NB4 (cell line): ENCODE measurements around the gene IWS1.

Source experiments
- DNase-seq: peaks from one replicate; pipeline ENCODE4 v3.0.0; 2010; ENCODE audit warnings: low read depth
- H3K4me3 ChIP-seq: one replicate; pipeline ENCODE4 v1.5.1; 2011; ENCODE audit warnings: mild to moderate bottlenecking, low read depth, low read length, moderate library complexity
- MAX ChIP-seq: IDR thresholded peaks from 2 replicates; pipeline ENCODE4 v1.6.1; 2011; ENCODE audit warnings: low read depth, low read length
- MYC ChIP-seq: IDR thresholded peaks from 2 replicates; pipeline ENCODE4 v1.6.1; 2011; ENCODE audit warnings: low read depth, low read length
- POLR2A ChIP-seq: IDR thresholded peaks from 2 replicates; pipeline ENCODE4 v1.6.1; 2011; ENCODE audit warnings: mild to moderate bottlenecking; ENCODE audit not compliant: insufficient read length; ENCODE audit errors: extremely low read depth
- TF ChIP-seq, protein P1 (sequence below): IDR thresholded peaks from one replicate; pipeline ENCODE4 v1.5.1; 2012; ENCODE audit warnings: low read depth, low read length

The IWS1 gene

GRCh38 chr2:127437781-127438726 is 88.2 kb downstream of the IWS1 start:
- no peak for DNase-seq
- TF ChIP-seq, protein P1, sequence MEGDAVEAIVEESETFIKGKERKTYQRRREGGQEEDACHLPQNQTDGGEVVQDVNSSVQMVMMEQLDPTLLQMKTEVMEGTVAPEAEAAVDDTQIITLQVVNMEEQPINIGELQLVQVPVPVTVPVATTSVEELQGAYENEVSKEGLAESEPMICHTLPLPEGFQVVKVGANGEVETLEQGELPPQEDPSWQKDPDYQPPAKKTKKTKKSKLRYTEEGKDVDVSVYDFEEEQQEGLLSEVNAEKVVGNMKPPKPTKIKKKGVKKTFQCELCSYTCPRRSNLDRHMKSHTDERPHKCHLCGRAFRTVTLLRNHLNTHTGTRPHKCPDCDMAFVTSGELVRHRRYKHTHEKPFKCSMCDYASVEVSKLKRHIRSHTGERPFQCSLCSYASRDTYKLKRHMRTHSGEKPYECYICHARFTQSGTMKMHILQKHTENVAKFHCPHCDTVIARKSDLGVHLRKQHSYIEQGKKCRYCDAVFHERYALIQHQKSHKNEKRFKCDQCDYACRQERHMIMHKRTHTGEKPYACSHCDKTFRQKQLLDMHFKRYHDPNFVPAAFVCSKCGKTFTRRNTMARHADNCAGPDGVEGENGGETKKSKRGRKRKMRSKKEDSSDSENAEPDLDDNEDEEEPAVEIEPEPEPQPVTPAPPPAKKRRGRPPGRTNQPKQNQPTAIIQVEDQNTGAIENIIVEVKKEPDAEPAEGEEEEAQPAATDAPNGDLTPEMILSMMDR: no peak
- TF ChIP-seq POLR2A (no peak), MYC (no peak), MAX (no peak)
- H3K4me3 ChIP-seq: no peak overlapping the region

GRCh38 chr2:127437056-127437455 is 89.2 kb downstream of the IWS1 start:
- H3K4me3 ChIP-seq: no peak overlapping the region
- no peak for DNase-seq
- TF ChIP-seq MAX: no peak
- no peak for TF ChIP-seq POLR2A
- no peak for TF ChIP-seq MYC
- TF ChIP-seq, protein P1: no peak

DNA sequence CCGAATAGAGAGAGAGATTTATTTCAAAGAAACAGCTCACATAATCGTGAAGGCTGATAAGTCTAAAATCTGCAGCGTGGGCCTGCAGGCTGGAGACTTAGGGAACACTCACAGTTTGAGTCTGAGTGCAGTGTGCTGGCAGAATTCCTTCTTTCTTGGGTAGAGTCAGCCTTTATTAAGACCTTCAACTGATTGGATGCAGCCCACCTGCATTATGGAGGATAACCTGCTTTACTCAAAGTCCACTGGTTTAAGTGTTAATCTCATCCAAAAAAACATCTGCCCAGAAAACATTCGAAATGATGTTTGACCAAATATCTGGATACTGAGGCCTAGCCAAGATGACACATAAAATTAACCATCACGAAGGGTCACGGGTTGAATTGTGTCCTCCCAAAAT is 91.8 kb downstream of the IWS1 start:
- no peak overlapping the region for H3K4me3 ChIP-seq
- TF ChIP-seq POLR2A (no peak), MYC (no peak), MAX (no peak)
- TF ChIP-seq, protein P1: no peak
- DNase-seq: no peak

GRCh38 chr2:127431408-127432023 is 94.8 kb downstream of the IWS1 start:
- TF ChIP-seq MYC: no peak
- TF ChIP-seq, protein P1: no peak
- TF ChIP-seq POLR2A: no peak
- TF ChIP-seq MAX: no peak
- H3K4me3 ChIP-seq: no peak overlapping the region
- no peak for DNase-seq
